AG04450 (cell line): ENCODE results near the gene MUTYH. TPM values are rescaled to one million over a fixed set of nuclear protein-coding genes. Genes with fewer than 3 reads are reported as not detected.

Experiments
- CTCF ChIA-PET: fragments of 300-600, 350-600 bp; formaldehyde crosslinking; extraction: SDS; loops from one replicate; lab custom pipeline; 2022; ENCODE audit warnings: antibody characterized with exemption, inconsistent platforms; lab: Charles Lee
- POLR2A ChIA-PET: fragments of 350-600 bp; formaldehyde crosslinking; extraction: SDS; loops from one replicate; lab custom pipeline; 2021; ENCODE audit warnings: antibody characterized with exemption, inconsistent platforms; lab: Yijun Ruan, JAX
- DNase-seq: peaks from one replicate; pipeline ENCODE4 v3.0.0-alpha.2; 2011; ENCODE audit warnings: low read depth, low spot score
- H3K27ac ChIP-seq: one replicate; pipeline ENCODE4 v1.5.1; 2012; ENCODE audit warnings: low read depth, low read length, control low read depth
- H3K27me3 ChIP-seq: one replicate; pipeline ENCODE4 v1.6.0; 2012; ENCODE audit warnings: low read length; ENCODE audit not compliant: control insufficient read depth, insufficient read depth
- H3K4me3 ChIP-seq: 2 replicates; pipeline ENCODE4 v1.5.1; 2011; ENCODE audit warnings: mild to moderate bottlenecking, low read depth, low read length, control low read depth
- H3K9me3 ChIP-seq: 2 replicates; pipeline ENCODE4 v1.5.1; 2012; ENCODE audit warnings: low read length; ENCODE audit not compliant: control insufficient read depth, insufficient read depth
- CTCF ChIP-seq: IDR thresholded peaks from 2 replicates; pipeline ENCODE4 v1.5.1; 2011; ENCODE audit warnings: low read depth, low read length, control low read depth, inconsistent platforms
- polyA plus RNA-seq: library from polyadenylated mRNA; depleted of rRNA; stranded (reverse); fragments of >200 nt; gene quantifications from 2 replicates; pipeline ENCODE4 v1.2.3, GENCODE V29; 2011

Gene MUTYH
- polyA plus RNA-seq, 1 experiment, result 5.8 TPM

GRCh38 chr1:45340816-45341466 is 701 bp upstream of the MUTYH start:
- H3K27me3 ChIP-seq, result no peaks in the 10 kb centered on the region
- H3K27ac ChIP-seq, result peak overlapping the region; percentile 94
- POLR2A ChIA-PET, result interaction anchor here (0.5 to 2.5 kb wide), 13 partner anchors 11 to 541 kb away, joined by 3 to 32 read pairs (median 8); partner anchors contain the start of genes EIF2B3, HECTD3, MMACHC and PRDX1
- no peaks in the 10 kb centered on the region; the same call in 1 of the 2 replicates for H3K9me3 ChIP-seq
- H3K4me3 ChIP-seq, result peak overlapping the region; percentile 73
- CTCF ChIA-PET, result interaction anchor here (0.5 to 5.3 kb wide), 9 partner anchors 14 to 610 kb away, joined by 3 to 37 read pairs (median 6); partner anchors contain the start of genes HPDL, RNU5D-1 and TESK2
- no peak for TF ChIP-seq CTCF
- no peak for DNase-seq

GRCh38 chr1:45337630-45338325 is 2.5 kb downstream of the MUTYH start:
- Histone ChIP-seq H3K4me3 (no peak overlapping the region), H3K27me3 (no peaks in the 10 kb centered on the region), H3K9me3 (no peaks in the 10 kb centered on the region; the same call in 1 of the 2 replicates), H3K27ac (no peak overlapping the region)
- TF ChIP-seq CTCF, result no peak
- ChIA-PET POLR2A (interaction anchor here (0.7 kb wide), 1 partner anchor 332 kb away, joined by 5 read pairs; no protein-coding TSS in a partner anchor), CTCF (interaction anchor here (0.8 to 5.3 kb wide), 2 partner anchors 29 to 323 kb away, joined by 4 to 37 read pairs; no protein-coding TSS in a partner anchor)
- no peak for DNase-seq

- Histone ChIP-seq H3K27me3 (no peaks in the 10 kb centered on the region), H3K27ac (no peak overlapping the region), H3K4me3 (no peak overlapping the region), H3K9me3 (no peaks in the 10 kb centered on the region; the same call in 1 of the 2 replicates)
- no peak for DNase-seq
- CTCF ChIA-PET, result no interaction called here
- POLR2A ChIA-PET, result no interaction called here
- no peak for TF ChIP-seq CTCF
These were observed 4.3 kb downstream of the MUTYH start for GRCh38 chr1:45335855-45336324.

- ChIA-PET CTCF (interaction anchor here (0.7 kb wide), 2 partner anchors 25 to 166 kb away, joined by 3 to 8 read pairs; partner anchors contain the start of gene MMACHC), POLR2A (no interaction called here)
- Histone ChIP-seq H3K27me3 (no peaks in the 10 kb centered on the region), H3K4me3 (no peak overlapping the region), H3K9me3 (no peaks in the 10 kb centered on the region; the same call in 1 of the 2 replicates), H3K27ac (no peak overlapping the region)
- no peak for DNase-seq
- 0 out of 2 replicates have a peak, but pooled peaks have one; percentile 6 for TF ChIP-seq CTCF
These were observed 5.7 kb downstream of the MUTYH start for GRCh38 chr1:45334308-45335245.
